Measurements from ENCODE around the gene DAB2.
"Not testable (repeated sequence)": the region's sequence is repeated elsewhere in the genome, so short reads cannot be mapped to it uniquely, and the experiment has no call there.

DAB2 gene

DNA sequence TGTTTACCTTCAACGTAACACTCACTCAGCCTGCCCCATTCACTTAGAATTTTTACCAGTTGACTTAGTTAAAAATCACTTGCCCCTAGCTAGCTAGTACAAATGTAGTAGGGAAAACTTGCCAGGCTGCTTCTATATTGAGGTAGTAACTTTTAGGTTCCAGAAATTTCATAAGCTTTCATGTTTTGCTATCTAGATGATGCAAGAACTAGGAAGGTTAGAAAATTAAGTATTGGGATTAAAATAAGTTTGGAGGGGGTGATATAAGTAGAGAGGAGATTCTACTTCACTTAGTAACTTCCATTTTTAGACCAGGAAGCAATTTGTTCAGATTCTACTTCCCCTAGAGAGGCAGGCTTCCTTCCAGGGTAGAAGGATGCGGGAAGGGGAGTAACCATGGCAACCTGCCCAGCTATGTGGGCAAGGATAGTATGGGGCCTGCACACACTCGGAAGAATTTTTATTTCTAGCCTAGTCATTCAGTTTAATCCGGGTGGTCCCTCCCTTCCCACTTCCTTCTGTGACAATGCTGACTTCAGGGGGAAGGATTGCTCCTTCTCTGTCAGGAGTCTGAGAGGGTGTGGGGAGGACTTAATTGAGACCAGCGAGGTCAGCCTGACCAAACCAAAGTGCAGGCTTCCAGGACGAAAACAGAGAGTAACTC is 4.2 kb downstream of the DAB2 start:
- no peak for DNase-seq (ENCODE audit: low read depth, low spot score)

DNA sequence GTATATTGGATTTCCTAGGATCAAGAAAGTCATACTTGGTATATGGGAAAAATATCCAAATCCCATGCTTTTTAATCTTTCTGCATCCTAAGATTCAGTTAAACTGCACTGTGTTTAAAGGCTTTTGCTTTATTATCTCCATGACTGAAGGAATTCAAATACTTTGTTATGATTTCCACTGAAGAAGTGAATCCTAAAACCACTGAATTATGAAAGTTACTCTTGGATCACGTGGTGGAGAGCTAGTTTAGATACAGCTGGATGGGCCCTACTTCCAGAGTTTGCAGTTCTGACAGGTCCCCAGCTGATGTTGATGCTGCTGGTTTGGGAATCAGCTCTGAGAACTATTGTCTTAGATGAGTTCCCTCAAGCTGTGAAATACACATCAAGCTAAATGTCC is 5.0 kb downstream of the DAB2 start:
- no peak for DNase-seq (ENCODE audit: low read depth, low spot score)

DNA sequence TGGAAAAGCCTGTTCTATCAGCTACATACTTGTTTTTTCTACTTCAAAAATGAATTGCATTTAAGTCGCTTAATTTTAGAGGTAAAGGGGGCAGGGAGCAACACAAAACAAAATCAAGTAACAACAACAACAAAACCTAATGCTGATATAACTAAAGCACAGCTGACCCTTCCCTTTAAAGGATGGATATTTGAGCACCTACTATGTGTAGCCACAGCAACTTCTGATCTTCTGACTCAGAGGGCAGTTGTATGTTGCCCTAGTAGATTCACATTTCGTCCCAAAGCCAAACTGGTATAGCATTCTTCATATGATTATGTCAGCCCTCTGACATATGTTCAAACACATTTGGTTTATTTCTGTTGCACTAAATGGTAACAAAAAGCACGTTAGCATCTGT is 6.8 kb downstream of the DAB2 start:
- DNase-seq (ENCODE audit: low read depth, low spot score), result no peak

DNA sequence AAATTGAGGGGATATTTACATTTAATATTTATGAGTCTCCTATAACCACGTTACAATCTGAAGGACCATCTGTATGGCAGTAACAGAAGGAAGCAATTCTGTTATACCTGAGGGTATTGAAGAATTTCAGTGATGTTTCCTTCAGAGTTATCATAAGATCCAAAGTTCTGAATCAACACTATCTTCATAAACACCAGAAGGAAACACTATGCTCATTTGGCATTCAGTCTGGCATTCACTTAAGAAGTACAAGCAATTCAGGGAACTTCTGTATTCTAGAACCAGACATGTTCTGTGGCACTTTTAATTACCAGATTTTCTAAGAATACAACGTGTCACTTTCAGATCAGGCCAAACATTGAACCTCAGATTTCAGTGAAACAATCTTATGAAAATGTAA is 9.6 kb downstream of the DAB2 start:
- no peak for DNase-seq (ENCODE audit: low read depth, low spot score)

DNA sequence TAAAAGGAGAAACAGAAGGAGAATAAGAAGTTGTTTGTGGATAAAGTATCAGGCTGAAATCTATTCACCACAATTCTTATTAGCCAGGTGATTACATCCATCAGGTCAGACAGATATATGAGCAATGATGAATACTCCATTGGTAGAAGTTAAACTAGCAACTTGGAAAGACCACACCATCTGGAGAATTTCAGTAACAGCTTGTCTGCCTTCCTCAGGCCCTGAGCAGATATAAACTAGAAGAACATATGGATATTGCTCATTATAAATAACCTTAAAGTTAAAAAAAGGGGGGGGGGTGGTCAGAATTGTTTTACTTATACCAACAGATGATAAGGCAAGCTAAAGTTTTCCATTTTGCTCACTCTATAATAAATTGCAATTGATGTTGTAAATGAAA is 10.4 kb downstream of the DAB2 start:
- no peak for DNase-seq (ENCODE audit: low read depth, low spot score)

DNA sequence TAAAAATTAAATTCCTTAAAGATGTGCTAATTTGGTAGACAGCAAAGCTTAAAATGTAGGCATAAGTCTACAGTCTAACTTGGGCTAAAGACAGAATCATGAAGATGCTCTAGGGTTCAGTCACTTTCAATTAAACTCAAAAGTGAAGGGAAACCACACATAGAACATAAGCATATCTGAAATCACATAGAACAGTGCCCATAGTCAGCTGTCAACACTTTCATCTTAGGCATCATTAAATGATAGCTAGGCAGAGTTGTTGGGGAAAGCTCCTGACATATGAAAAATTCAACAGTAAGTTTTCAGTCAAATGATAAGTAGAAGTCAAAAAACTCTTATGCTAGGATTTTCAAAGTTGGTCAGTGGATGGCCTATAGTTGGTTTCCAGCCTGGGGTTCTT is 11.0 kb downstream of the DAB2 start:
- DNase-seq (ENCODE audit: low read depth, low spot score), result no peak

DNA sequence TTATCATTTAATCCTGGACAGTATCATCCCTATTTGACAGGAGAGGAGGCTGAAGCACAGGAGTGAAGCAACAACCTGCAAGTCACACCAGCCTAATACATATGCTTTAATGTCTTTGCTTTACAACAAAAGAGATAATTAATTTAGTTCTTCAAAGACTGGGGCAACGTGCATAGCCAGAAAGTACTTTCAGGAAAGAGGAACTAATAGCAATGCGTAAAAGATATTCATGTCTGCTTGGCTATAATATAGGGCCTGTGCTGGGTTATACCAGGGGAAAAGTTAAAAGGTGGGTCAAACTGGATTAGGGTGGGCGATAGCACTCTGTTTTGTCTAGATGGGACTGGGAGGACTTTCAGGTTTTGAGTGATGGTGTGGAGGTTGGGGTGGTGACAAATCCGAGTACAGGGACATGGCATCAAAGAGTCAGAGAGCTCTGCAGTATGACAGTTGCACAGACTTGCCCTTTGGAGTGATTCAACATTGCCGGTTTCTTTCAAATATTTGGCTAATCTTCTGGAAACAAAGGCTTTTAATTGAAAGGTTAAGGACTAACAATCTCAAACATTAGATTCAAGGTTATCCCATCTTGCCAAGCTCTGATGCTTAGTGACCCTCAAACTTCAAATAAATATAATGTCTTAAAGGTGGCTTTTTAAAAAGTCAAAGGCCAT is 11.9 kb downstream of the DAB2 start:
- DNase-seq (ENCODE audit: low read depth, low spot score), result no peak

DNA sequence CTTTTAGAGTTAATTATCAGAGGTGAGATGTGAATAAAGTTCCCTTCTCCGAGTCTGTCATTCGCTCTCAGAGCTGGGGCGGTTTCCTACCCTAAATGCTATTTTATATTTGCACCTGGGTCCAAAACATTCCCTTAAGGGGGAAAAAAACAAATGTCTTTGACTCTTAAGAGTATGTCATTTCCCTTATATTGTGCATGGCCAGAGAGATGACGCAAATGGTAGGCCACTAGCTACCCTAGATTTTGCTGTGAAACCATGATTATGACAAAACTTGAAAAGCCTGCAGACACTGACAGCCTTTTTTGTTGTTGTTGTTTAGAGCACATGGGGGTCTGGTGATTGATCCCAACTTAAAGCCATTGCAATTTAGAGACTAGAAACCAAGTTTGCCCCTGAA is 12.8 kb downstream of the DAB2 start:
- DNase-seq (ENCODE audit: low read depth, low spot score), result no peak

DNA sequence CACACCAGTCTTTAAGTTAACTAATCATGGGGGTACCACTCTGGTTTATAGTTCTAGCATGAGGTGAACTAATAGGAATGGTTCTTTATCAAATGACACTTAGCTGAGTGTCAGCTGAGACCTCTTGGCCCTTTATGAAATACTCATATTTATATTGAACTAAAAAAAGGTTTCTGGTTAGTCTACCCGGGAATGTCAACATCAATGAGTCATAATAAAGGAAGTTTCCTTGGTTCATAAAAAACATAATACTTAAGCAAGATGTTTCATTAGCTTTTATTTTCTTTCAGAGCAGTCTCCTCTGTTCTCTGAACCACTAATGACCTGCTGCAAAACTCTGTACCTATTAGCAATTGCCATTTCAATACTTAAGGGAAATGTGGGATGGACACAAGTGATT is 13.7 kb downstream of the DAB2 start:
- DNase-seq (ENCODE audit: low read depth, low spot score), result no peak

DNA sequence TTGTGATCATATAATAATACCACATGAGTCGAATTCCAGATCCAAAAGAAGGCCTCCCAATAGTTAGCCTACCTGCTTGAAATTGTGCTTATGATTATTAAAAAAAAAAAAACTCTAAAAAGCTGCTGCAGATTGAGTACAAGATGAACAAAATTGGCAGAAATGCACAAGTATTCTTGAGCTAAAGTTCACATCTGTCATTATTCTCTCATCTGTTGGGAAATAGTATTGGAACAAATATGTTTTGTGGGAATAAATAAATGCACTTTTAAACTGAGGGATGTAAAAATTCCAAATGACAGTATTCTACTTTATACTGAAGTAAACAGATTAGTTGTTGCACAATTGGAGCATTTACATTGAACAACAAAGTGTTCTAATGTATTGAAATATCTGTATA is 15.7 kb downstream of the DAB2 start:
- DNase-seq (ENCODE audit: low read depth, low spot score), result no peak

DNA sequence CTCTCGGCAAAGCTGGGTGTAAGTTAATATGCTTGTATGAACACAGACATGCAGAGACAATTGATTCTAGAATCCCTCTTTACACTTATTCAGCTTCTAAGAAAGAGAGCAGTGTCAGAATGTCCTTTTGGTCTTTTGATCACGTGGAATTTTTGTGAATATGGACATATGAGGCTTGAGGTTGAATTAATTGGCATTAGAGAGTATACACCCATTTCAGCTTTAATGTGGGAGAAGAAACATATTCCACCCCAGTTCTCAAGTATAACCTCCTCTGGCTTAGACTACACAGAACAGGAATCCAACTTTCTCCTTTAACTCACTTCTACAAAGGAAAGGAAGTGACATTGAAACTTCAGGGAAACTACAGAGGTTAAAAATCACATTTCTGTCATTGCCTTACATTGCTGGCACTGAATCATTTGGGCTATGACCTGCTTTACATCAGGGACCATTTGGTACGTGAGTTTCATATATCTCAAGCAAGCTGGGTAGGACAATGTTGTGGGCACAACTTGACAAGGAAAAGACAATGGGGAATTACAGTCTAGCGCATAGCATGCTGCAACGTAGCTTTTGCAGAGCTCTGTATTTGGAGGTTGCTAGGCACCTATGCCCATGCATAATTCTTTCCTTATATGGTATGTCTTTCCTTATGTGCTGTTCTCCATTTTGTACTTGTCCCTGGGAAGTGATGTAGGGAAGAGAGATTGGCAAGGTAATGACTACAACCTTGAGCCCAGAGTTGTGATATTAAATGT is 19.5 kb downstream of the DAB2 start:
- no peak for DNase-seq (ENCODE audit: low read depth, low spot score)

DNA sequence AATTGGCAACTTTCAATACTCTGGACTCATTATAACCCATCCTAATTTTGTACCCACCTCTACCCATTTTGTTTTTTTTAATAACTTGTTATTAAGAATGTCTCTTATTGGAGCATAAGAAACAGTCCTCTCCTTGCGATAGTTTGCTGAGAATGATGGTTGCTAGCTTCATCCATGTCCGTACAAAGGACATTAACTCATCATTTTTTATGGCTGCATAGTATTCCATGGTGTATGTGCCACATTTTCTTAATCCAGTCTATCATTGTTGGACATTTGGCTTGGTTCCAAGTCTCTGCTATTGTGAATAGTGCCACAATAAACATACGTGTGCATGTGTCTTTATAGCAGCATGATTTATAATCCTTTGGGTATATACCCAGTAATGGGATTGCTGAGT is 21.0 kb downstream of the DAB2 start:
- not testable (repeated sequence) for DNase-seq (ENCODE audit: low read depth, low spot score)

DNA sequence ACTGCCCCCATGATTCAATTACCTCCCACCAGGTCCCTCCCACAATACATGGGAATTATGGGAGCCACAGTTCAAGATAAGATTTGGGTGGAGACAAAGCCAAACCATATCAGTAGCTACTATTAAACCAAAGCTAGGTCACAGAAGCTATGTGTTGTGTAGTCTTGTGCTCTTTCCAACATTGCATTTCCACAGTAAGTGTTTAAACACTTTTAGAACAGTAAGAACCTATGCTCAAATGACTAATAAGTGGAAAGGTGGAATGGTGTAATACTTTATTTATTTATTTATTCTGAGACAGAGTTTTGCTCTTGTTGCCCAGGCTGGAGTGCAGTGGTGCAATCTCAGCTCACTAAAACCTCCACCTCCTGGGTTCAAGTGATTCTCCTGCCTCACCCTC is 22.6 kb downstream of the DAB2 start:
- DNase-seq (ENCODE audit: low read depth, low spot score), result not testable (repeated sequence)

DNA sequence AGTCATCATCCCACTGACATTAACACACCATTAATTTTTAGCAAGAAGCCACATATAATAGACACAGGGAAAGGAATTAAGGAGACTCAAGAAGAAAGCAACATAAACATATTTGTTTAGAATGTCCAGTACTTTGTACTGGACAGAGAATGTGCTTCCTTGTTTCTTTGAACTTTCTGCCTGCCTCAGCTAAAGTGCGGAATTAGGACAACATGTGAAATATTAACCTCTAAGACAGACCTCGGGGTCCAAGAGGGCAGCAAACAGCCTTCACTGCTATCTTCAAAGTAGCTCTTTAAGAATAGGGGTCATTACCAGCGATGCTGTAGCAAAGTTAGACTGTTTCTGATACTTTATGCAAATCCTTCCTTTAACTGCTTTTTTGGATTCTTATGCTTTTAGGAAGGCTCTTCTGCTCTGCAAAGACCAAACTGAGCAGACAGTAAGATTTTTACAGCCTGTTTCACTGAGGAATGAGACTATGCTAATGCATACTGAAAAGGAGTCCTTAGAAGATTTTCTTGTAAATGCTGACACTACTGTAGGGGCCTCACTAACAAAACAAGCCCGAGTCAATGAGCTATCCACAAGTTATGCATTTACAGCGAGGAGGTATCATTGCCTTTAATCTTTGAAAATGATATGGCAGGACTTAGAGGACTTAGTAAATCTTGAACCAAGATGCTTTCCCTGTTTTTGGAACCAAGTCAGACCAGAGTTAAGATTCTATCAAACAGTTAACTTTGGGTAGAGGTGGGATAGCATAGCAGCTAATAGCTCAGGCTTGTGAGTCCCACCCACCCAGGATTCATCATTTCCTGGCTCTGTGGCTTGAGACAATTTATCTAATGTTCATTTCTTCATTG is 23.8 kb downstream of the DAB2 start:
- no peak for DNase-seq (ENCODE audit: low read depth, low spot score)

DNA sequence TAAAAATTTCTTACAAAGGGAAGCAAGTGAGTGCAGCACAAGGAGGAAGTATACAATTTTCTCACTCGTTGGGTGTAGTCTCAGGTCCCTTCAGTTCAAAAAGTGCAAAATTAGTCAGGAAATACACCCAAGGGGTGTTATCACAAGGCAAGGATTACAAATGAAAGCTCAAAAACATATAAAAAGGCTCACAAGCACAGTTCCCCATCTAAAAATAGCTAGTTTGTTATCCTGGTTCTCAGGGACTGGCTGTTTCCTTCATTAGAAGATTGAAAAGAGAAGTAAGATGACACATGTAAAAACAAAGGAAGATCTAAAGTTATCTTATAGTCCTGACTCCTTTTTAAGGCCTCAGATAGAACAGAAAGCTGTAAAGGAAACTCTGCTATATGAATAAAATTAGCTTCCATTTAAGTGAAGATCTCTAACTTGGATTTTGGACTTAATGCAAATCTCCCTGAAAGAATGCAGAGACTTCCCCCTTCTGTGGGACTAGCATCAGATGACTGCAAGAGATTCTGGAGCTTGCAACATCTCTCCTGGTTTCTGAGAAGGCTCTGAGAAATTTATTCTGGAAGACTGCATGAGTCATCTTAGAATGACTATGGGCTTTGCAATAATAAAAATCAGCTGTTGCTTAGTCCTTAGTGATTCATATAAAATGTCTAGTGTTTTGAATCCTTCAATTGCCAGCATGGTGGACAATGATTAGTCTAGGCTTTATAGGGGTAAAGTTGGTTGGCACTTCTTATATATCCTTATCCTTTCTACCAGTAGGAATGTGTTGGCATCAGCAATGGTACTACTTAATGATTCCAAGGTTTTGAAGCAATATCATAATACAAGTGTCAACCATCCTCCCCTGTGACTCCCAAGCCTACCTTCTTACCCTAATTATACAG is 25.4 kb downstream of the DAB2 start:
- no peak for DNase-seq (ENCODE audit: low read depth, low spot score)

DNA sequence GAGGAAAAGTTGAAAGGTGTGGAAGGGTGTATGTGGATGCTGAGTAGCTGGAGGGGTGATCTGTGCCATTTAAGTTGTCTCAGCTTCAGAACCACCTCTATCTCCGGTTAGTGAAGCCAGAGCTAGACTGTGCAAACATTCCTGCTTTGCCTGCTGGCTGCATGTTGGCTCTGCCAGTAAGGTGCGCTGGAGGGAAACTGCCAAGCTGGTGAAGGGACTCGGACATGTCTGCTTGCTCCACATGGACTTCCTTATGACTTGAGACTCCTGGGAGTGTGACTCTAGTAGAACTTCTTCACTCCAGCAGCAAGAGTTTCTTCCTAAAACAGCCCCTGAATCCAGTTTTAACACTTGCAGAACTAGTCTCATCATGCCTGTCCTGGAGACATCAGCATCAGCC is 27.9 kb downstream of the DAB2 start:
- DNase-seq (ENCODE audit: low read depth, low spot score), result no peak

DNA sequence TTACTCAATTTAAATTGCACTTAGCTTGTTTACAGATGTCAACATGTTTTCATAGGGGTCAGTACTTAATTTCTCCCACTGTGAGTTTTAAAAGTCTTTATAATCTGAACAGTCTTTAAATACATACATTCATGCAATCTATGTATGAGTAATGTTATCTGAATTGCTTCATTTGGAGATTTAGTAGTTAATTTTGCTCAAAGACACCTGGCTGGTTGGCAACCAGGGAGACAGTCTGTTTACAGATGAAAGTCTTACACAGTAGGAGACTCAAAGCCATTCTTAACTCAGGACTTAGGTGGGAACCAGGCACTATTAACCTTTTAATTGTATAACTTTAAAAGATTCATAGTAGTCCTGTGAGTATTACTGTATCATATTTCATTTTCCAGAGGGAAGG is 29.3 kb downstream of the DAB2 start:
- no peak for DNase-seq (ENCODE audit: low read depth, low spot score)

DNA sequence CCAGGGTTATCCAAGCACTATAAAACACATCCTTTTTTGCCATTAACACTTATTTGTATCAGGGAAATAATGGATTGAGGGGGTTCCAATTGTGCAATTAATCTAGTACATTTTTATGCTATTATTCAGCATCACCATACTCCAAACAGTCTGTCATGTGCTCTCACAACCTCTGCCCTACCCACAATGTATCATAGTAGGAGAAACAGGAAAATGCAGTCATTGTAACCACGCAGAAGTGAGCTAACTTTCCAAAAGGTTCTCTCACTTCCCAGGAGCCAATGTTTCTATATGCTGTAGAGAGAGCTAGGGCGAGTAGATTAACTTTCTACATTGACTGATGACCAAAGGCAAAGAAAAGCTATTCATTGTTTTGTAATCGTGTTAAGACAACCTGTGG is 29.8 kb downstream of the DAB2 start:
- DNase-seq (ENCODE audit: low read depth, low spot score), result no peak

DNA sequence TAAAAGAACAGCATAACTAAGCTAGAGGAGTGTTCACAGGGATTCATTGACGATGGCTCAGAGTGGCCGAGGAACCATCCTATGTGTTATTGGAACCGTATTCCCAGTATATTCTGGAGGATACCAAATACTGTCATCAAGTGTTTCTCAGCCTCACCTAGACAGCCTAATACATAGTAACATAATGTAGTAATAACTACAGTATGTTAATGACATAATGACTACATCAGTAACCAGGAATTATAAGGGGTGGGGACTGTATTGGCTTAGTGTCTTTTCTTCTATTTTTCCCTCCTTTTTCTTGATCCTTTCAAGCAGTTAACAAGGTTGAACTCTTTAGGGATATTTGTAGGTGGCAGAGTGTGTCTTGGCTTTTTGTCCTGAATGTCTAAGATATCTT is 33.8 kb downstream of the DAB2 start:
- DNase-seq (ENCODE audit: low read depth, low spot score), result no peak

DNA sequence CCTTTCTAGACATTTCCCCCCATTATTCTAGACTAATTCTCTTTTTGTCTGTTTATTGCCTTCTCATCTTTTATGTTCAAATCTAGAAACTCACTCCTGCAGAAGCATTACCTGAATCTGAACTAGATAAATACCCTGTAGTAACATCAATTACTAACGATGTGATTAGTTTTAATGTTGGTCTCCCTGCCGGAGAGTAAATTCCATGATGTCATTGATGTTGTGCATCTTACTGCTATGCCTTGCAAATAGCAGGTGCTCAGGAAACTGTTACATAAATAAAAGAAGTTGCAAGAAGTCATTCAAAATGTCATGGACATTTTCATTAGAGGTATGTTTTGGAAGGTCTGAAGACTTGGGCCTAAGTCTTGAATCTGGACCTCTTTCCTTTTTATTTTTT is 37.5 kb downstream of the DAB2 start:
- DNase-seq (ENCODE audit: low read depth, low spot score), result no peak

DNA sequence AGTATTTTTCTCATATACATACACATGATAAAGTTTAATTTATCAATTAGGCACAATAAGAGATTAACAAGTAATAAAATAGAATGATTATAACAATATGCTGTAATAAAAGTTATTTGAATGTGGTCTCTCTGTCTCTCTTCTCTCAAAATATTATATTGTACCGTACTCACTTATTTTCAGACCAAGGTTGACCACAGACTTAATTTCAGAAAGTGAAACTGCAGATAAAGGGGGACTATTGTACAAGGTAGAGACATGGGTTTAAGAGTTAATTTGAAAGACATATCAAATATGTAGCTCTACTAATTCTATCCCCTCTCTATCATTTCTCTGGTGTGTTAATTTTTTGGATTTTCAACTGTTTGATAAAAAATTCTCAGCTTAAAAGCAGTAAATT is 40.5 kb downstream of the DAB2 start:
- DNase-seq (ENCODE audit: low read depth, low spot score), result no peak
